HL-60 (cell line): ENCODE measurements around the gene STX8.

Source experiments
- GABPA ChIP-seq: IDR thresholded peaks from 2 replicates; pipeline ENCODE4 v1.6.1; 2012; ENCODE audit warnings: low read depth
- POLR2AphosphoS5 ChIP-seq: IDR thresholded peaks from 2 replicates; pipeline ENCODE4 v1.6.1; 2012; ENCODE audit warnings: low read depth
- TF ChIP-seq, protein P1 (sequence below): IDR thresholded peaks from one replicate; pipeline ENCODE4 v1.5.1; 2011; ENCODE audit warnings: low read length, control low read depth, inconsistent platforms; ENCODE audit not compliant: insufficient read depth

- TF ChIP-seq, protein P1, sequence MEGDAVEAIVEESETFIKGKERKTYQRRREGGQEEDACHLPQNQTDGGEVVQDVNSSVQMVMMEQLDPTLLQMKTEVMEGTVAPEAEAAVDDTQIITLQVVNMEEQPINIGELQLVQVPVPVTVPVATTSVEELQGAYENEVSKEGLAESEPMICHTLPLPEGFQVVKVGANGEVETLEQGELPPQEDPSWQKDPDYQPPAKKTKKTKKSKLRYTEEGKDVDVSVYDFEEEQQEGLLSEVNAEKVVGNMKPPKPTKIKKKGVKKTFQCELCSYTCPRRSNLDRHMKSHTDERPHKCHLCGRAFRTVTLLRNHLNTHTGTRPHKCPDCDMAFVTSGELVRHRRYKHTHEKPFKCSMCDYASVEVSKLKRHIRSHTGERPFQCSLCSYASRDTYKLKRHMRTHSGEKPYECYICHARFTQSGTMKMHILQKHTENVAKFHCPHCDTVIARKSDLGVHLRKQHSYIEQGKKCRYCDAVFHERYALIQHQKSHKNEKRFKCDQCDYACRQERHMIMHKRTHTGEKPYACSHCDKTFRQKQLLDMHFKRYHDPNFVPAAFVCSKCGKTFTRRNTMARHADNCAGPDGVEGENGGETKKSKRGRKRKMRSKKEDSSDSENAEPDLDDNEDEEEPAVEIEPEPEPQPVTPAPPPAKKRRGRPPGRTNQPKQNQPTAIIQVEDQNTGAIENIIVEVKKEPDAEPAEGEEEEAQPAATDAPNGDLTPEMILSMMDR = no peak
- no peak for TF ChIP-seq GABPA
- TF ChIP-seq POLR2AphosphoS5 = no peak
Observed at GRCh38 chr17:9368631-9369030, 207.0 kb downstream of the STX8 start.
